Renal cortical epithelial cell (primary cell): Measurements from ENCODE around the gene GNAI3. TPM values are rescaled to one million over a fixed set of nuclear protein-coding genes. Genes with fewer than 3 reads are reported as not detected.
"Not testable (repeated sequence)": the region's sequence is repeated elsewhere in the genome, so short reads cannot be mapped to it uniquely, and the experiment has no call there.

ENCODE experiments used
- DNase-seq: peaks from one replicate; pipeline ENCODE4 v3.0.0-alpha.2; 2011; ENCODE audit warnings: low read depth
- total RNA-seq: library from RNA; depleted of rRNA; stranded (reverse); fragments of >200 nt; gene quantifications from 2 replicates; pipeline ENCODE4 v1.2.3, GENCODE V29; 2014

Gene GNAI3
- total RNA-seq, 1 donor from 2014 or later = 25.0 TPM

GRCh38 chr1:109659997-109660690 is 111.7 kb downstream of the GNAI3 start:
- DNase-seq = peak; percentile 86

- DNase-seq = not testable (repeated sequence)
These were observed 112.2 kb downstream of the GNAI3 start for GRCh38 chr1:109660691-109661026.

- no peak for DNase-seq
These were observed 113.0 kb downstream of the GNAI3 start for GRCh38 chr1:109661391-109661790.

GRCh38 chr1:109664671-109665070 is 116.3 kb downstream of the GNAI3 start:
- DNase-seq = no peak

GRCh38 chr1:109667452-109668122 is 119.2 kb downstream of the GNAI3 start, which contains the start of gene GSTM2:
Gene GSTM2 (plus strand): TSS chr1:109668057. CDS start chr1:109668116, 59 bp downstream.
- DNase-seq = peak; percentile 62

Other genes starting within 250 kb of the GNAI3 start
- not detected in 2 replicates for gene MYBPHL, start 241.6 kb upstream of the GNAI3 start, total RNA-seq
- 53.0 and 96.6 TPM in 2 replicates for gene SORT1, start 150.7 kb upstream of the GNAI3 start, total RNA-seq
- 60.9 and 93.9 TPM in 2 replicates for gene PSMA5, start 122.2 kb upstream of the GNAI3 start, total RNA-seq
- gene SYPL2, start 82.1 kb upstream of the GNAI3 start, total RNA-seq = 0.45 TPM in 1 of 2 replicates, not detected in the other
- gene ATXN7L2, start 64.7 kb upstream of the GNAI3 start, total RNA-seq = 1.5 and 1.6 TPM in 2 replicates
- gene CYB561D1, start 54.5 kb upstream of the GNAI3 start, total RNA-seq = 8.0 and 14.8 TPM in 2 replicates
- gene AMIGO1, start 38.9 kb upstream of the GNAI3 start, total RNA-seq = 1.2 and 4.1 TPM in 2 replicates
- gene GPR61, start 8.7 kb upstream of the GNAI3 start, total RNA-seq = 0.15 TPM in 1 of 2 replicates, not detected in the other
- 0.10 TPM in 1 of 2 replicates, not detected in the other for gene GNAT2, start 71.0 kb downstream of the GNAI3 start, total RNA-seq
- gene AMPD2, start 71.2 kb downstream of the GNAI3 start, total RNA-seq = 62.7 and 71.7 TPM in 2 replicates
- gene GSTM4, start 107.5 kb downstream of the GNAI3 start, total RNA-seq = 12.2 and 17.8 TPM in 2 replicates
- 1.4 and 14.7 TPM in 2 replicates for gene GSTM2, start 119.4 kb downstream of the GNAI3 start, total RNA-seq
- gene GSTM1, start 139.2 kb downstream of the GNAI3 start, total RNA-seq = 8.0 and 15.1 TPM in 2 replicates
- gene GSTM5, start 163.6 kb downstream of the GNAI3 start, total RNA-seq = not detected in 2 replicates
- 75.2 and 85.6 TPM in 2 replicates for gene GSTM3, start 192.4 kb downstream of the GNAI3 start, total RNA-seq
- gene EPS8L3, start 215.3 kb downstream of the GNAI3 start, total RNA-seq = not detected in 2 replicates